Neural cell (in vitro differentiated cells): ENCODE data around the gene SND1.

Experiments
- CTCF ChIP-seq: fragments of 450-650 bp; IDR thresholded peaks from 2 replicates; pipeline ENCODE4 v1.5.1; 2014; ENCODE audit warnings: antibody characterized with exemption, mild to moderate bottlenecking, moderate library complexity; ENCODE audit not compliant: poor library complexity, severe bottlenecking
- REST ChIP-seq: IDR thresholded peaks from 2 replicates; pipeline ENCODE4 v1.6.1; 2012; ENCODE audit warnings: borderline replicate concordance

- TF ChIP-seq CTCF (no peak), REST (no peak)
These were observed 66.3 kb downstream of the SND1 start for GRCh38 chr7:127718340-127718679.
